ENCODE measurements around the gene CENPP.
"Not testable (repeated sequence)": the region's sequence is repeated elsewhere in the genome, so short reads cannot be mapped to it uniquely, and the experiment has no call there.

The CENPP gene

DNA sequence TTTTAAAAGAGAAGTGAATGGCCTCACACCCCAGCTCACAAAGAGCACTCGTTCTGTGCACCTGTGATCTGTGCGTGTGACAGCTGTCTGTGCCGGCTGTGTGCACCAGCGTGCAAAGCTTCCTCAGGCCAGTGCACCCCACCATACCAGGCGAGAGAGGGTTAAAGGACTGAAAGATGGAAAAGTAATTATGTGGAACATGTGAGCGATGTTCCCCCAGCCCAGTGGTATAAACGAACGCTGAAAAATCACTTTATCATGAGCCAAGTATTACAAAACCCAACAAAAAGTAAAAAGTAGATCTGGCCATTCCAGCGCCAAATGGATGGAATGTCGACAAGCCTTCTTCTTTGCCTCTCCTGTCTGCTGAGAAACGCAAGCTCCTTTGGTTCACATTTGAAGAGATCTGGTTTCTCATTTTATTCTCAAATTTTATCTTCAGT lies 290.5 kb downstream of the CENPP start:
- DNase-seq (ENCODE audit: low read depth in 2 of 2) = no peak

DNA sequence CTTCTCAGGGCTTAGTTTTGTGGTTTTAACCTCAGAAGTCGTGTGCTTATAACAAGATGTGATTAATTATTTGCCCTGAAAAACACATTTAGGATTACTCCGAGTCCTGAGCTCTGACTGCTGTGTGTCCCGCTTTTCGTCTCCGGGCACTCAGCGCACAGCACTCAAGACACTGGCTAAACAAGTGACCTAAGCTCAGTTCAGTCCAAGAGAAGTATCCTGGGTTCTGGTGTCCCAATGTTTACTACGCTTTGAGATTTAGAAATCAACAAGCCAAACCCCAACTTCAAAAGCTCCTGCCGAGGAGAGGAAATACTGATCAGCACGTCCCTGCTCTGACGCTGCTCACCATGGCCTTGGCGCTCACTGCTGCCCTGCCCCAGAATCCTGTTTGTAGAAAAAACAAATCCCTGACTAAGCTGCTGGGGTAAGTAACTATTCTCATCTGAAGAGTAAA lies 290.9 kb downstream of the CENPP start:
- no peak for DNase-seq (ENCODE audit: low read depth in 2 of 2)

DNA sequence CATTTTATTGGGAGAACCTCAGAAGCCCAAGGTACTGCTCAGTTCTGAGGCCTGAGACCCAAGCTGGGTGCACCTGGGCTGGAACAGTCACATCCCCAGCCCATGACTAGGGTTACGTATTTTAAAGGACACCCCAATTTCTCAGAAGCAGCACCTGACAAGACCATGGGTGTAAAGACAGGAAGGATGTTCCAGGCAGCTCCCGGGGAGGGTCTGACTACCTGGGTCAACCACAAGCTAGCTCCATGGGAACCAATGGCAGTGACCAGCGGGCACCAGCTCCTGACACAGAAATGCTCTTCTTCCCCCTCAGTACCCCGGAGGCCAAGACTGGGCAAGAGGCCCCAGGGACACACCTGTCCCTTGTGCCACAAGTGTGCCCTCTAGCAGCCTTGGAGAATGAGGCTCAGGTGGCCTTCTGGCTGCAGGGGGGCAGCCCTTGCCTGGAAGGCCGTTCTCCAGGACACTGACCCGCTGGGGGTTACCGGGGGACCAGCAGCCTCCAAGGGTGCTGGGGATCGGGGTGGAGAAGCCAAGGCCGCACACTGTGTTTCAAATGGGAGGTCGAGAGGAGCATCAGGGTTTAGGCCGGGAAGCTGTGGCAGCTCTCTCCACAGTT lies 291.6 kb downstream of the CENPP start:
- DNase-seq (ENCODE audit: low read depth in 2 of 2) = no peak

DNA sequence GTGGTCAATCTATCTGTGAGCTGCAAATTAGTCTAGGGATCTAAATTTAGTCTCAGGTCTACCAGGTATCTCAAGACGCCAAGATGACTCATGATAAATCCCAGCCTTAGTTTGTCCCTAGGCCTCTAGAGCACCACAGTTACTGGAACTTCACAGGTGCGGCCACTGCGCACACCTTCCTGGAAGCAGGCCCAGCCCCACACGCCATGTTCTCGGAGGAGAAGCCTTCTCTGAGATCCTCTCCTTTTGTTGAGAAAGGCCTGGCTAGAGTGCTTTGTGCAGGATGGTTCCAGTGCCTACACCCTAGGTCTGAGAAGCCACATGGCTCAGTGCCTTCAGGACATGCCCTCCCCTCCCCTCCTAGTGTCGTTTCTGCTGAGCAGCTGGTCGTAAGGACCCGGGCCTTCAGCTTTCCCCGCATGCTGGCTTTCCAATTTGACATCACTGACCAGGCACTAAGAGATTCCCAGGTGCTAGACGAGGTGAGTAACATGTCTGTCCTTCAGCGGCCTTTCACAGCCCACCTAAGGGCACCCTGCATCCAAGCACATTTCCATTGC lies 292.3 kb downstream of the CENPP start:
- DNase-seq (ENCODE audit: low read depth in 2 of 2) = no peak

DNA sequence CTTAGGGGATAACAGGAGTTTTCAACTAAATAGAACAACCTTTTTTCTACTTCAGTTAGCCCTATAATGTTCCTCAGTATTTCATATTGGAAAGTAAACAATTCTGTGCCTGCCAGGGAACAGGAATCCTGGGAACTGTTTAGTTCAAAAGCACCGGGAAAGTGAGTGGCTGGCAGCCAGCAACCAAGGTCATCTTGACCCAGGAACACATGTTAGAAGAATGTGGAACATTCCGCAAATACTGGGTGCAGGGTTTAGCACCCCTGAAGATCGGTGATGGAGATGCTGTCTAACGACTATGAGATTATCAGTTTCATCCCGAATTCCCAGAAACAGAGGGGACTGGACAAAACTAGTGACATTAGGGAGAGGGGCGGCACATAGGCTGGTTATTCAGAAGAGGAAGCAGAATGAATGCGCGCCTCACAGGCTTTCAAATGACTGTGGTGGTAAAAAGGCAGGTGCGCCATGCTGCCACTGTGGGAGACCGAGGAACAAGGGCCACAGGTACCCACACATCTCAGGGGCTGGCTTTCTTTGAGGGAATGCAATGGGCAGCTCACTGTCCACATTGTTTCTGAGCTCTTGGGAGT lies 293.0 kb downstream of the CENPP start:
- DNase-seq (ENCODE audit: low read depth in 2 of 2) = no peak

DNA sequence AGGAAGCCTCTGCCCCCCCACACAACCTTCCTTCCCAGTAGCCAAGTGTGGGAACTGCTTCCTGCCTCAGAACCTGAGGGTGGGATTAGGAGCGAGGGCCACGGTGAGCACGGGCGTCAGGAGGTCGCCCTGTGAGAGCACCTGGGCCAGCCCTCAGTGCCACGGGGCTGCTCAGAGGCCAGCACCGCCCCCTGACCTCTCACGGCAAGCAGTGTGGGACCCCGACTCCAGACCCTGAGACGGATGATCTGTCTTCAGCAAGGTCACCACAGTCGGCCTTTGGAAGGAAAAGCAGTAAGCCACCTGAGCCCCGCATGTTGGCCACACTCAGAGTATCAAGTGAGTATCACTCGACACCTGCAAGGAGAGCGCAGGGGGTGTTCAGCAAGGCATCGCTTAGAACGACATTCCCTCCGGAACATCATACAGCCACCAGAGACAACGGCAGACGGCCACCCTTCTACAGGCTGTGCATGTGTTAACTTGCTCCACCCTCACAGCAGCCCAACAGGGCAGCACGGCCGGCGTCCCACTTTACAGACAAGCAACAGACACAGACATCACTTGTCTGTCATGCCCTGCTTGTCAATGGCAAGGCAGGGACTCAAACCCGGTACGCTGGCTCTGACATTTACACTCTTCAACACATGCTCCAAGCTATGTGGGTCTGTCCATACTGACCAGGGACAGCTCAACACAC lies 294.0 kb downstream of the CENPP start:
- DNase-seq (ENCODE audit: low read depth in 2 of 2) = no peak

DNA sequence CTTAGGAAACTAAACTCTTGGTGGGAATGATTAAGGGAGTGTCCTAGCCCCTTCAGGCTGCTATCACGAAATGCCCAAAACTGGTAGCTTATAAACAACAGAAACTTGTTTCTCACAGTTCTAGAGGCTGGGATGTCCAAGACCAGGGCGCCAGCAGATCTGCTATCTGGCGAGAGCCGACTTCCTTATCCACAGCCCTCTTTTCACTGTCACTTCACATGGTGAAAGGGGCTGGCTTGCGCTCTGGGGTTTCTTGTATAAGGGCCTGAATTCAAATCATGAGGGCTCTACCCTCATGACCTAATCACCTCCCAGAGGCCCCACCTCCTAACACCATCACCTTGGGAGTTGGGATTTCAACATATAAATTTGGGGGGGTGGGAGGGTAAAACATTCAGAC lies 295.1 kb downstream of the CENPP start:
- no peak for DNase-seq (ENCODE audit: low read depth in 2 of 2)

DNA sequence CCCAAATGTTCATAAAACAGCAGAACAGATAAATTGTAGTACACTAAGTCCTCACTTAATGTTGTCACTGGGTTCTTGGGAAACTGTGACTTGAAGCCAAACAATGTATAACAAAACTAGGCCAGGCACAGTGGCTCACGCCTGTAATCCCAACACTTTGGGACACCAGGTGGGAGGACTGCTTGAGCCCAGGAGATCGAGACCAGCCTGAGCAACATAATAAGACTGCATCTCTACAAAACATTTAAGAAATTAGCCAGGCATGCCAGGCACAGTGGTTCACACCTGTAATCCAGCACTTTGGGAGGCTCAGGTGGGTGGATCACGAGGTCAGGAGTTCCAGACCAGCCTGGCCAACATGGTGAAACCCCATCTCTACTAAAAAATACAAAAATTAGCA lies 298.2 kb downstream of the CENPP start:
- DNase-seq (ENCODE audit: low read depth in 2 of 2) = not testable (repeated sequence)

DNA sequence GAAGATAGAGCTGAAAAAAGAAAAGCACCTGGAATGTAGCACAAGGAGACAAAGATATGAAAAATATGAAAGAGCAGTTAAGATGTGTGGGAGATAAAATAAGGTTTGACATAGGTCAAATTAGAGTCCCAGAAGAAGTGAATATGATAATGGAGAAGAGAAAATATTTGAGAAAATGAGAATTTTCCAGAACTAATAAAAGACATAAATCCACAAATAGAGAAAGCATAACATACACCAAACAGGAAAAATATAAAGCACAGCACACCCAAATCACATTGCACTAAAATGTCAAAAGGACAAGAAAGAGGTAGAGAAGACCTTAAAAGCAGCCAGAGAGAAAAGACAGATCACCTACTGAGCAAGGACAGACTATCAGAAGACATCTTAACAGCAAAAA lies 300.7 kb downstream of the CENPP start:
- no peak for DNase-seq (ENCODE audit: low read depth in 2 of 2)

DNA sequence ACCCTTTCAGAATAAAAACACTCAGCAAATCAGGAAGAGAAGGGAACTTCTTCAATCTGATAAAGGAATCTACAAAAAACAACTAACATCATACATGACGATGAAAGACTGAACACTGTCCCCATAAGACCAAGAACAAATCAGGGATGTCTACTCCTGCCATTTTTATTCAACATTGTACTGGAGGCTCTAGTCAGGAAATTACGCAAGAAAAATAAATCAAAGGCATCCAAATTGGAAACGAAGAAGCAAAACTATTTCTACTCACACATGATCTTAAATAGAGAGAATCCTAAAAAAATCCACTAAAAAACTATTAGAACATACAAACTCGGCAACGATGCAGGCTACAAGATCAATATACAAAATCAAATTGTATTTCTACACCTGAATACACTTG lies 301.9 kb downstream of the CENPP start:
- DNase-seq (ENCODE audit: low read depth in 2 of 2) = no peak

DNA sequence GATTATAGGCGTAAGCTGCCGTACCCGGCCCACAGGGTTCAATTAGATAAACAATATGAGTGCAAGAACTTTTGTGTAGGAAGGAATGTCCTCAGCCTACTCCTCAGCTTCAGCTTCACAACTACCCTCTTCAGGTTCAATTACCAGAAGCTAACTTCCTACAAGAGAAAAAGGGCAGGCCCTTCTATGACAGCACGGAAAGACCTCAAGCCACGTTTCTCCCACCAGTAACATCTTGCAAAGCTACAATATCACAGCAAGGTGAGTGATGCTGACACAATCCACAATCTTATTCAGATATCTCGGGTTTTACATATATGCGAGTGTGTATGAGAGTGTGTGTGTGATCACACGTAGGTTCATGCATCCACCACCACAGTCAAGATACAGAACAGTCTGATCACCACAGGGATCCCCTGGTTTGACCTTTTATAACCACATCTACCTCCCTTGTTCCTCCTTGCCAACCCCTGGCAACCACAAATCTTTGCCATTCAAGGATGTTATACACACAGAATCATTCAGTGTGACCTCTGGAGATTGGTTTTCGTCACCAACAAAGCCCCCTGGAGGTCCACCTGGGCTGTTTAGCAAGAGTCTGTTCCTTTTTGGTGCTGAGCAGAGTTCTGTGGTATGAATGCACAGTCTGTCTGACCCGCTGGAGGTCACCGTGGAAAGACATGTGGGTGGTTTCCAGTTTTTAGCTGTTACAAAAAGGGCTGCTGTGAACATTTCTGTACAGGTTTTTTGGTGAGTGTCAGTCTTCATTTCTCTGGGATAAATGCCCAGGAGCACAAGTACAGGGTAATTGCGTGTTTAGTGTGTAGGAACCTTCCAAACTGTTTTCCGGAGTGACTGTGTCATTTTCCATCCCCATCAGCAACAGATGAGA lies 305.9 kb downstream of the CENPP start:
- DNase-seq (ENCODE audit: low read depth in 2 of 2) = no peak

DNA sequence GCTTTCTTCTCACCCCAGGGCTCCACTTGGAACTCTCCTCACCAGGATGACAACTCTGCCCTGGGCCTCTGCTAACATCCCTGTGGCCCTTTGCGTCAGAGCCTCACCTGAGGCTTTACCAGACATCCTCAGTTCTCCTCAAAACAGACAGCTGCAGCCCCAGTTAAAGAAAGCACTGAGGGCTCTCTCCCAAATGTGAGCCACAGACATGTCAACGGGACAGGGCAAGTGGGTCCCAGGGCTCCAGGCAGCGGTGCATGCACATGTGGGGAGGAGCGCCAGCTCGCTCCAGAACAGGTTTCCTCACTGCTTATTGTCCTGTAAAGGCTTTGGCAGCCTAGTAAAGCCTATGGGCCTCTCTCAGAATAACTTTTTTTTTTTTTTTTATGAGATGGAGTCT lies 306.9 kb downstream of the CENPP start:
- DNase-seq (ENCODE audit: low read depth in 2 of 2) = no peak

DNA sequence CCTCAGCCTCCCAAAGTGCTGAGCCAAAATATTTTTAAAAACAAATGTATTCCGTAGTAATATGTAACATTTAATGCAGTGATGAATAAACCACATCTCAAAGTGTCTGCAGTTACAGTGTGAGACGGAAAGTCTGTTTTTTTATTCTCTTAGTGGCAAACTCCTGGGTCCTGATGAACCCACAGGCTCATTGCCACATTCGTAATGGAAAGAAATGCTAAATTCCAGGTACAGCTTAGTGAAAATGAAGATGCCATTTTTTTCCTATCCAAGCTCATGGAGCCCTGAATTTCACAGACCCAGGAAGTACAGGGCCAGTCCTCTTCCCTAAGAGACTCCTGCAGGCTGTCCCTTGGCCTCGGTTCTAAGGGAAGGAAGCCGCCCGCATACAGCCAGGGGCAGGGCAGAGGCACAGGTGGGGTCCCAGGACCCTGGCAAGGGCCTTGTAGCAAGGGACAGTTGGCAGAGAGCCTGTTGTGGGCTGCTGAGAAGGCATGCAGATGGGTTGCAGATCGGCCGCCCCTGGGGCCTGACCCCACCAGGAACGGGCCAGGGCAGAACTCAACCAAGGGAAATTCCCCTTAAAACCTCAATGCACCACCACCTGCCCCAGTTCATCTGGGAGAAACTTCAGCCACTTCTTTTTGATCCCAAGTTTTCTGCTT lies 308.0 kb downstream of the CENPP start:
- DNase-seq (ENCODE audit: low read depth in 2 of 2) = no peak

DNA sequence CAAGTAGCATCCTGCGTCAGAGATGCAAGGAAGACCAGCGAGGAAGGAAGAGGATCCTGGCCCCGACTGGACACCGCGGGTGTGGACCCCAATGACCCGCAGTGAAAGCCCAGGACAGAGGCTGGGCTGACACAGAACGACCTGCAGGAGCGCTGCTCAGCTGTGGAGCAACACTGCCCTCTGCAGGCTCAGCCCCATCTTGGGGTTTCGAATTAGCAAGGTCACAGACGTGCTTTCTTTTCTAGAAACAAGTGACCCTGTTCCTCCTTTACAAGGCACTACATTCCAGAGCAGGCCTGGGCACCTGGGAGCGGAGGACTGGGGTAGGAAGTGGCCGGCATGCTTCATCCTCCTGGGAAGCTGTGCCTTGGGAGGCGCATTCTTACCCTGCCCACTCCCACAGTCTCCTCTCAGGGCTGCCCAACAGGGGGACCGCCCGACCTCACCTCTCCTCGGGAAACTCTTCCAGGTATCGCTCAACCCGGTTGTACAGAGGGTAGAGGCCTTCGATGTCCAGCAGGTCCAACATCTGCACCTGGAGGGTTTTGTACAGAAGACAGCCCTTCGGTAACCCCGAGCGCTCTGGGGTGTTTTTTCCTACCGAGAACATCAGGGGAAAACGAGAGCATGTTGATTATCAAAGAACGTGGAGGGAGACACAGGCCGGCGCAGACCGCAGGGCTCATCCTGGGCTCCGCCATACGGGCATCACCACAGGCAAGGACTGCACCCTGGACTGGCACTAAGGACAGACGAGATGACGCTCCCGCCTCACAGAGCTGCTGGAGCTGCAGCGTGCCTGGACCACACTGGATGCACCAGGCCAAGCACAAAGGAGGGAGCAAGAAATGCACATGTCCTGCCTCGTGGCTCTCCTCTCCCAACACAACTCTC lies 309.2 kb downstream of the CENPP start:
- peak; percentile 15 to 16 for DNase-seq (ENCODE audit: low read depth in 2 of 2)

DNA sequence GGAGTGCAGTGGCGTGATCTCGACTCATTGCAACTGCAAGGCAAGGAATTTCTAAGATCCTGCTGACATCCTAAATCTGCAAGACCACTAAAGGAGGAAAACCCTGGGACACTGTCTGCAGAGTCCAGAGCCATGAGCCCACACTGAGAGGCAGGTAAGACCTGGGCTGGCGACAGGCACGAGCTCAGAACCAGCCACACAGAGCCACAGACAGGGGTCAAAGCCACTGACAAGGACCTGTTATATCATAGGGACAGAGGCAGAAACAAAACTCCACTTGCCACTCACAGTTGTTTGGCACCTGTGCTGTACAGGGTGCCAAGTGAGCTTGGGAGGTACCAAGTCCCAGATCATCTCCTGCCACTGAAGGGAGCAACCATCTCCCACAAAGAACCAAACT lies 310.0 kb downstream of the CENPP start:
- no peak for DNase-seq (ENCODE audit: low read depth in 2 of 2)

DNA sequence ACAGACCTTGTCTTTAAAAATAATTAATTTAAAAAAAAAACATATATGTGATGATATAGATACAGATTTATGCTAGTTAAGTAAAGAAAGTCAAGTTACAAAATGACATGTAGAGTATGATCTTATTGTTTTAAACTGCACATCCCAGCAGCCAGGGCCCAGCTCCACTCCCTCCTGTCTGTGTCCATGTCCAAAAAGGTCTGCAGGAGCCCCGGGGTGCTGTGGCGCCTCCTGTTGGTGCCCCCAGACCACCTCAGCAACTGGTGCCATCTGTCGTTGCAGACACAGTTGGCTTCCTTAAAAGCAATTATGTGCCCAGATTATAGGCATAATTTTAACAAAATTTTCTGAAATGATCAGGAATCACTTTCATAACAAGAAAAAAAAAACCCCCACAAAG lies 310.9 kb downstream of the CENPP start:
- DNase-seq (ENCODE audit: low read depth in 2 of 2) = no peak

DNA sequence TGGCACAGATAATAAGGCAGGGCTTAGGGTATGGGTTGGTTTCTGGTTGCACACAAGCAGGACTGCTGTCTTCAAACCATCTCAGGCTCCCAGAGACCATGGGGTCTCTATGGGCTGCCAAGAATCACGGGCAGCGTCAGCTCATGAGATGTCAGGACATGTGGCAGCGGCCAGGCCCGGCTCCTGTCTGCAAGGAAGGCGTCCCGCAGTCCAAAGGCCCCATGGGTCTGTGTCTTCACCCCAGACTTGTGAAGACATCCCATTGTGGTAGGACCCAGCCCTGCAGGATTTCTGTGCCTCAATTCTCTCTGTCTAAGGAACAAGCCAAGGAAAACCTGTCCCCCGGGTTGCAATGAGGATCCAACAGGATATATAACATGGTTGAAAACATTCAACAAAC lies 311.6 kb downstream of the CENPP start:
- DNase-seq (ENCODE audit: low read depth in 2 of 2) = no peak

DNA sequence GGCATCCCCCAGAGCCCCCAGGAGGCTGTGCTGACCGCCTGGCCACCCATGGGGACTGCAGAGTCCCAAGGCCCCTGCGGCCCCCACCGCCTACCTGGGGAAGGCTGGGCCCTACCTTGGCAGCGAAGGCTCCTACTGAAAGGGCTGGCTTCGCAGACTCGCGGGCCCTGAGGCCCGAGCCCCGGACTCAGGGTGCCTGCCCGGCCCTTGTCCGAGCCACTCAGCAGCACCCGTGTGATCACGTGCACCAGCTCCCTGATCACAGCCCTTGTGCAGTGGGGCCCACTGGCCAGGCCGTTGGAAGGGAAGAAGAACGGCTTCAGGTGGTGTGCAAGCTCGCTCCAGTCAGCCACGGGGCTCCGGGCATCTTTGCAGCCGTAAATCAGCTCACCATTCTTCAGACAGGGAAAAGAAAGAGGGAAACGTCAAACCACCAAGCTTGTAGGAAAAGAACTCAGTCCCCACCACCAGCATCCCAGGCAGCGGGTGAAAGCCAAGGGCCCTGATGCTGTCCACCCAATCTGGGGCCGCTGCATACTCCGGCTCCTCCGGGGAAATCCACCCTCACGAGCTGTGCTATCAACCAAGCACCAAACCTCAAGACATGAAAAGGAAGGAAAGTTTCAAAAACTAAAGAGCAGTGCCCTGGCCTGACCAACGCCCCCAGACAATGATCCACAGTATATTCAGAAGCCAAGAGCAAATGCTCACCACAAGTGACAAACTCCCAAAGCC lies 312.3 kb downstream of the CENPP start:
- no peak for DNase-seq (ENCODE audit: low read depth in 2 of 2)

DNA sequence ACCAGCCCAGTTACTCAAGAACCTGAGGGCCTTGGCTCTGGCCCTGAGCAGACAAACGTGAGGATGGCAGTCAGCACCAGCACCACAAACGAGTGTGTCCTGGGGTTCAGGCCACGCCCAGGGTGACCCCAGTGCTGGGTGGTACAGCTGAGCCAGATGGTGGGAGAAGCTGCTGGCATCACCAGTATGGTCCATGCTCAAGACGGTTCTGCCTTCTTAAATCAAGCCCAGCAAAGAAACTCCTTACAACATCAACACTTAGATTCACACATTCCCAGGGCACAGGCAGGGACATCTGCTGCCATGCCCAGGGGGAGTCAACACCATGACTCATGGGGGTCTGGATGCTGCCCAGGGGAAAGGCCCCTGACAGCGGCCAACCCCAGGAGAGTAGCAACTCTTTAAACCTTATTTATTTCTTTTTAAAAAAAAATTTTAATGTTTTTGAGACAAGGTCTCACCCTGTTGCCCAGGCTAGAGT lies 312.9 kb downstream of the CENPP start:
- no peak for DNase-seq (ENCODE audit: low read depth in 2 of 2)

DNA sequence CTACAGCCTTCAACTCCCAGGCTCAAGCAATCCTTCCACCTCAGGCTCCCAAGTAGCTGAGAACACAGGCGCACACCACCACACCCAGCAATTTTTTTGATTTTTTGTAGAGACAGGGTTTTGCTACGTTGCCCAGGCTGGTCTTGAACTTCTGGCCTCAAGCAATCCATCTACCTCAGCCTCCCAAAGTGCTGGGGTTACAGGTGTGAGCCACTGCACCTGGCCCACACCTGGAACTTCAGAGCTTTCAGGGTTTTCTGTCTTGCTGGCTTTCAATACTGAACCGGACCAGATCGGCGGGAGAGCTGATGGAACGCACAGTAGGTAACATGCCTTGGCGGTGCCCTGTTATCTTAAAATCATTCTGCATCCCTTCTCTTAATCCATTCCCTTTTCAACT lies 313.4 kb downstream of the CENPP start:
- DNase-seq (ENCODE audit: low read depth in 2 of 2) = no peak

All from activated CD8-positive, alpha-beta memory T cell treated with anti-CD3 and anti-CD28 coated beads for 4 hours (primary cell).